ENCODE results near the gene AFF2.

GRCh38 chrX:148588649-148589310, 88.4 kb downstream of the AFF2 start:
- TF ChIP-seq, protein P1, sequence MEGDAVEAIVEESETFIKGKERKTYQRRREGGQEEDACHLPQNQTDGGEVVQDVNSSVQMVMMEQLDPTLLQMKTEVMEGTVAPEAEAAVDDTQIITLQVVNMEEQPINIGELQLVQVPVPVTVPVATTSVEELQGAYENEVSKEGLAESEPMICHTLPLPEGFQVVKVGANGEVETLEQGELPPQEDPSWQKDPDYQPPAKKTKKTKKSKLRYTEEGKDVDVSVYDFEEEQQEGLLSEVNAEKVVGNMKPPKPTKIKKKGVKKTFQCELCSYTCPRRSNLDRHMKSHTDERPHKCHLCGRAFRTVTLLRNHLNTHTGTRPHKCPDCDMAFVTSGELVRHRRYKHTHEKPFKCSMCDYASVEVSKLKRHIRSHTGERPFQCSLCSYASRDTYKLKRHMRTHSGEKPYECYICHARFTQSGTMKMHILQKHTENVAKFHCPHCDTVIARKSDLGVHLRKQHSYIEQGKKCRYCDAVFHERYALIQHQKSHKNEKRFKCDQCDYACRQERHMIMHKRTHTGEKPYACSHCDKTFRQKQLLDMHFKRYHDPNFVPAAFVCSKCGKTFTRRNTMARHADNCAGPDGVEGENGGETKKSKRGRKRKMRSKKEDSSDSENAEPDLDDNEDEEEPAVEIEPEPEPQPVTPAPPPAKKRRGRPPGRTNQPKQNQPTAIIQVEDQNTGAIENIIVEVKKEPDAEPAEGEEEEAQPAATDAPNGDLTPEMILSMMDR (IDR thresholded peaks at IDR 0.05): no peak
- no peak for TF ChIP-seq POLR2A (IDR thresholded peaks at IDR 0.05)
